GM19025 (cell line): ENCODE results near the gene HOXC6.
A peak's percentile ranks its signal among the peaks of the same experiment; 100 is the strongest.

Experiments used
- ATAC-seq: cut with Tn5 transposase; IDR thresholded peaks from one replicate; pipeline ENCODE4 v1.9.1; 2021; ENCODE audit warnings: mild to moderate bottlenecking, low read depth, moderate library complexity; ENCODE audit not compliant: unreplicated experiment

HOXC6 gene

GRCh38 chr12:54012631-54013409 lies 15.4 kb upstream of the HOXC6 start:
- ATAC-seq, result no peak

GRCh38 chr12:54014377-54015017 lies 13.7 kb upstream of the HOXC6 start:
- no peak for ATAC-seq

GRCh38 chr12:54015018-54015931 lies 13.0 kb upstream of the HOXC6 start:
- no peak for ATAC-seq

GRCh38 chr12:54016051-54016450 lies 12.2 kb upstream of the HOXC6 start:
- ATAC-seq, result no peak

GRCh38 chr12:54016478-54016964 lies 11.7 kb upstream of the HOXC6 start:
- ATAC-seq, result no peak

GRCh38 chr12:54017027-54017788 lies 11.0 kb upstream of the HOXC6 start:
- peak; percentile 12 for ATAC-seq

- ATAC-seq, result peak; percentile 82
Measured at GRCh38 chr12:54017878-54018467, 10.3 kb upstream of the HOXC6 start.

GRCh38 chr12:54018468-54018984 lies 9.7 kb upstream of the HOXC6 start:
- ATAC-seq, result no peak

GRCh38 chr12:54019091-54019811 lies 9.0 kb upstream of the HOXC6 start:
- no peak for ATAC-seq

GRCh38 chr12:54019924-54020590 lies 8.2 kb upstream of the HOXC6 start:
- ATAC-seq, result no peak

- no peak for ATAC-seq
Measured at GRCh38 chr12:54020591-54021405, 7.4 kb upstream of the HOXC6 start.

- ATAC-seq, result no peak
Measured at GRCh38 chr12:54021432-54022013, 6.7 kb upstream of the HOXC6 start.

GRCh38 chr12:54022960-54023884 lies 5.0 kb upstream of the HOXC6 start:
- ATAC-seq, result no peak

GRCh38 chr12:54024127-54024526 lies 4.1 kb upstream of the HOXC6 start:
- no peak for ATAC-seq

GRCh38 chr12:54024581-54025305 lies 3.5 kb upstream of the HOXC6 start:
- ATAC-seq, result no peak
